K562 (cell line): ENCODE data around the gene MBNL2. TPM values are rescaled to one million over a fixed set of nuclear protein-coding genes. Genes with fewer than 3 reads are reported as not detected.

Experiments used
- ATAC-seq: fragments of 200-7000 bp; cut with Tn5 transposase; 3 replicates; pipeline ENCODE4 v1.9.1; 2020; ENCODE audit warnings: moderate library complexity
- BruUV-seq: library from RNA; stranded (reverse); fragments of 400-500 nt; replicated peaks from 2 replicates; lab custom pipeline; 2021; lab: Mats Ljungman, UMichigan
- CTCF ChIA-PET: fragments of 300-600 bp; formaldehyde crosslinking; extraction: SDS; loops from one replicate; lab custom pipeline; 2021; ENCODE audit warnings: low intra/inter-chr PET ratio; lab: Yijun Ruan, JAX
- POLR2A ChIA-PET: fragments of 300-600, 350-650 bp; sonication (Branson Sonifier 250); formaldehyde crosslinking; extraction: SDS; loops from one replicate; lab custom pipeline; 2021; ENCODE audit warnings: antibody characterized with exemption, inconsistent platforms; lab: Yijun Ruan, JAX
- DNase-seq, 4 experiments: peaks; one replicate each; pipeline versions ENCODE4 v3.0.0 to v3.0.0-alpha.2; 2011 to 2018; ENCODE audit warnings: low spot score in 3 of 4, mixed read lengths in 3 of 4; ENCODE audit errors: extremely low read depth in 1 of 4
- FAIRE-seq: peaks from 2 replicates; lab custom pipeline; 2011; peaks lifted over from hg19 to GRCh38; lab: Jason Lieb, UNC
- H2AFZ ChIP-seq: 2 replicates; pipeline ENCODE4 v1.6.0; 2011; ENCODE audit warnings: low read depth, low read length, control low read depth, inconsistent platforms
- H3K27ac ChIP-seq: fragments of 200-600 bp; 3 replicates; pipeline ENCODE4 v1.8.0; 2011; ENCODE audit warnings: low read depth, mild to moderate bottlenecking, control low read depth, inconsistent platforms, low read length, moderate library complexity, mixed read lengths; ENCODE audit errors: extremely low read depth
- H3K27me3 ChIP-seq, 2 experiments: fragments of 300-600 bp in 1 of 2; 2 replicates in 1 of 2; 3 replicates in 1 of 2; pipeline versions ENCODE4 v1.6.0 to v1.8.0; 2011; ENCODE audit warnings: inconsistent platforms in 2 of 2, low read length in 2 of 2, mild to moderate bottlenecking in 1 of 2, mixed read lengths in 1 of 2, moderate library complexity in 1 of 2; ENCODE audit not compliant: control insufficient read depth in 2 of 2, insufficient read depth in 2 of 2
- H3K36me3 ChIP-seq: fragments of 300-600 bp; 3 replicates; pipeline ENCODE4 v1.8.0; 2011; ENCODE audit warnings: mild to moderate bottlenecking, low read length, inconsistent platforms; ENCODE audit not compliant: control insufficient read depth, insufficient read depth
- H3K4me1 ChIP-seq, 2 experiments: fragments of 200-600 bp in 1 of 2; replicated peaks in 1 of 2; 2 replicates in 1 of 2; 3 replicates in 1 of 2; pipeline versions ENCODE4 v1.5.1 to v1.8.0; 2011; ENCODE audit warnings: inconsistent platforms in 2 of 2, low read length in 2 of 2, mild to moderate bottlenecking in 1 of 2, mixed read lengths in 1 of 2, moderate library complexity in 1 of 2; ENCODE audit not compliant: control insufficient read depth in 2 of 2, insufficient read depth in 2 of 2
- H3K4me2 ChIP-seq: 2 replicates; pipeline ENCODE4 v1.6.1; 2011; ENCODE audit warnings: low read length, control low read depth, inconsistent platforms, mixed read lengths; ENCODE audit not compliant: insufficient read depth
- H3K4me3 ChIP-seq: fragments of 200-600 bp; sonication (generic), shearing (Covaris generic); 2 replicates; pipeline ENCODE4 v1.5.1; 2016; ENCODE audit warnings: control low read depth, inconsistent platforms
- H3K79me2 ChIP-seq: fragments of 200-600 bp; 3 replicates; pipeline ENCODE4 v1.8.0; 2011; ENCODE audit warnings: low read length, inconsistent platforms; ENCODE audit not compliant: control insufficient read depth, insufficient read depth
- H3K9ac ChIP-seq, 2 experiments: 2 replicates each; pipeline versions ENCODE4 v1.6.0 to v1.6.1; 2011; ENCODE audit warnings: low read depth in 2 of 2, low read length in 2 of 2, control low read depth in 1 of 2, inconsistent platforms in 1 of 2, mild to moderate bottlenecking in 1 of 2, mixed read lengths in 1 of 2; ENCODE audit not compliant: insufficient read depth in 1 of 2
- H3K9me1 ChIP-seq: one replicate; pipeline ENCODE4 v1.6.0; 2011; ENCODE audit warnings: inconsistent platforms, mild to moderate bottlenecking, low read length, moderate library complexity; ENCODE audit not compliant: control insufficient read depth, insufficient read depth
- H3K9me3 ChIP-seq: replicated peaks from 2 replicates; pipeline ENCODE4 v1.5.1; 2011; ENCODE audit warnings: low read depth, low read length, inconsistent platforms; ENCODE audit not compliant: control insufficient read depth, insufficient read depth
- H4K20me1 ChIP-seq: replicated peaks from 2 replicates; pipeline ENCODE4 v1.6.1; 2011; ENCODE audit warnings: low read length, inconsistent platforms, mixed read lengths; ENCODE audit not compliant: control insufficient read depth, insufficient read depth
- ARID4B ChIP-seq: sonication (generic); formaldehyde crosslinking; IDR thresholded peaks from 2 replicates; pipeline ENCODE4 v1.8.0; 2022; ENCODE audit warnings: mild to moderate bottlenecking, missing genetic modification reagents
- ASH1L ChIP-seq: fragments of 450-650 bp; IDR thresholded peaks from 2 replicates; pipeline ENCODE4 v1.6.1; 2018; ENCODE audit warnings: borderline replicate concordance, mild to moderate bottlenecking, low read depth; ENCODE audit not compliant: partially characterized antibody
- ATF3 ChIP-seq, 2 experiments: fragments of 450-650 bp in 1 of 2; sonication (generic) in 1 of 2; formaldehyde crosslinking in 1 of 2; IDR thresholded peaks in 1 of 2; conservative IDR thresholded peaks in 1 of 2; 2 replicates each; pipeline versions ENCODE4 v1.6.1 to v1.8.1; 2016 to 2023; ENCODE audit warnings: mild to moderate bottlenecking in 2 of 2, moderate library complexity in 2 of 2, inconsistent platforms in 1 of 2, missing genetic modification reagents in 1 of 2
- ATF7 ChIP-seq: fragments of 450-650 bp; IDR thresholded peaks from 2 replicates; pipeline ENCODE4 v1.7.1; 2014; ENCODE audit warnings: mild to moderate bottlenecking, moderate library complexity
- CEBPB ChIP-seq: fragments of 450-650 bp; IDR thresholded peaks from 2 replicates; pipeline ENCODE4 v1.6.1; 2016; ENCODE audit warnings: missing genetic modification characterization, missing compliant biosample characterization
- E2F3 ChIP-seq: fragments of 250-450 bp; sonication (Bioruptor Pico); IDR thresholded peaks from 2 replicates; pipeline ENCODE4 v1.4.0; 2020; ENCODE audit warnings: mild to moderate bottlenecking
- ETV5 ChIP-seq: sonication (generic); formaldehyde crosslinking; IDR thresholded peaks from 2 replicates; pipeline ENCODE4 v1.4.0; 2020; ENCODE audit warnings: low read depth, mild to moderate bottlenecking, missing genetic modification reagents
- SPI1 ChIP-seq: IDR thresholded peaks from 2 replicates; pipeline ENCODE4 v1.6.1; 2011; ENCODE audit warnings: low read depth, low read length, control low read depth, borderline replicate concordance
- ZFP91 ChIP-seq: sonication (generic); formaldehyde crosslinking; IDR thresholded peaks from 2 replicates; pipeline ENCODE4 v1.8.0; 2022; ENCODE audit warnings: mild to moderate bottlenecking, missing genetic modification reagents
- WGBS: fragments of 100-300 bp; shearing (Covaris generic); methylation state at CpG from one replicate; pipeline ENCODE4 v1.1.6; 2016; ENCODE audit warnings: low coverage, mixed read lengths; ENCODE audit not compliant: insufficient coverage; ENCODE audit errors: missing lambda C conversion rate; 5-methylcytosine and 5-hydroxymethylcytosine counted together
- in situ Hi-C: fragments of 300-500 bp; cut with MboI; formaldehyde crosslinking; loops from 4 replicates; pipeline ENCODE4 v1.15.0; 2018; ENCODE audit warnings: inconsistent platforms, mixed read lengths
- intact Hi-C: fragments of 100-400 bp; cut with micrococcal nuclease; formaldehyde crosslinking; loops from 2 replicates; pipeline ENCODE4 v1.14.2; 2022
- polyA plus RNA-seq, 8 experiments: library from polyadenylated mRNA; depleted of rRNA in 4 of 8; stranded (reverse) in 5 of 8; unstranded in 3 of 8; fragments of >200 nt; fragmentation: Nextera tagmentation in 2 of 8; fragmentation: Illumina TruSeq in 1 of 8; extraction: Ambion mirVana in 2 of 8; extraction: Trizol in 1 of 8; gene quantifications; 2 replicates each; pipeline versions ENCODE4 v1.2.1 to v1.2.3, GENCODE V29; 2011 to 2014; ENCODE audit warnings: inconsistent platforms in 1 of 8, missing spikeins in 1 of 8
- total RNA-seq, 7 experiments: library from RNA; depleted of rRNA in 6 of 7; stranded (reverse); fragments of >200 nt in 6 of 7; fragmentation: Illumina TruSeq in 2 of 7; extraction: Trizol in 2 of 7; gene quantifications; 2 replicates each; pipeline versions ENCODE4 v1.2.1 to v1.2.3, GENCODE V29; 2011 to 2021; ENCODE audit warnings: low replicate concordance in 1 of 7

The MBNL2 gene
- total and polyA plus RNA-seq, 9 of the 15 experiments (the other 6 are each of a cell fraction or from before 2014, with no cell fraction given): 7.0 to 24.8 (median 13.8) TPM

GRCh38 chr13:97202761-97203160 is 19.4 kb upstream of the MBNL2 start:
- in situ Hi-C loops: no loop called here
- Histone ChIP-seq H3K4me3 (no peak overlapping the region), H3K4me1 (no peaks in the 10 kb centered on the region), H3K36me3 (no peaks in the 10 kb centered on the region), H3K4me2 (no peak overlapping the region), H3K9me3 (peaks cover 3% of the 10 kb centered on the region), H3K9ac (no peak overlapping the region)
- 49% methylated on average over 4 of the region's 4 CpGs for WGBS
- no TSS peak for BruUV-seq
- FAIRE-seq (no peak), ATAC-seq (no peak), DNase-seq (no peak)
- POLR2A ChIA-PET: no interaction called here
- CTCF ChIA-PET: no interaction called here
- TF ChIP-seq SPI1: peak; percentile 44; the same call in 1 of the 2 replicates
- peak; percentile 45; the same call in 1 of the 2 replicates for TF ChIP-seq CEBPB
- no peak for TF ChIP-seq ATF3 (IDR thresholded peaks at IDR 0.05)
- no peak for TF ChIP-seq ATF3 (CRISPR knock-in tag; conservative IDR thresholded peaks at IDR 0.05)
- TF ChIP-seq, all 486 proteins: peak for 2
- no peak overlapping the region for H2AFZ ChIP-seq
- no peaks in the 10 kb centered on the region for H4K20me1 ChIP-seq
- no peaks in the 10 kb centered on the region for H3K79me2 ChIP-seq
- H3K9me1 ChIP-seq: no peaks in the 10 kb centered on the region
- intact Hi-C loops: no loop called here
- H3K27me3 ChIP-seq: no peaks in the 10 kb centered on the region
- H3K27ac ChIP-seq: no peak overlapping the region

- whole genome bisulfite sequencing: 0% methylated on average over 1 of the region's 1 CpG
- no peaks in the 10 kb centered on the region for H3K27me3 ChIP-seq
- in situ Hi-C loops (no loop called here), intact Hi-C loops (no loop called here)
- H3K9me1 ChIP-seq: no peaks in the 10 kb centered on the region
- H3K4me2 ChIP-seq: no peak overlapping the region
- ATAC-seq: no peak
- no peaks in the 10 kb centered on the region for H3K36me3 ChIP-seq
- no peaks in the 10 kb centered on the region for H3K79me2 ChIP-seq
- no peak overlapping the region for H3K4me3 ChIP-seq
- H4K20me1 ChIP-seq: no peaks in the 10 kb centered on the region
- H3K9ac ChIP-seq: no peak overlapping the region
- ChIA-PET POLR2A (no interaction called here), CTCF (no interaction called here)
- DNase-seq: no peak
- BruUV-seq: no TSS peak
- no peak overlapping the region for H2AFZ ChIP-seq
- no peak overlapping the region for H3K27ac ChIP-seq
- peaks cover 3% of the 10 kb centered on the region for H3K9me3 ChIP-seq
- no peaks in the 10 kb centered on the region for H3K4me1 ChIP-seq
- no peak for FAIRE-seq
- TF ChIP-seq ARID4B (CRISPR knock-in tag) (no peak), ZFP91 (CRISPR knock-in tag) (no peak), ATF7 (no peak), ASH1L (no peak), E2F3 (CRISPR knock-in tag) (no peak), ETV5 (no peak)
Observed at GRCh38 chr13:97205465-97205864, 16.7 kb upstream of the MBNL2 start.
